Lower leg skin (tissue), 3 donors: ENCODE measurements around the gene PRDM2.

Experiments used
- POLR2A ChIP-seq, 2 donors: fragments of 450-650 bp; IDR thresholded peaks; one replicate each; pipeline ENCODE4 v1.6.1; 2016 to 2017; ENCODE audit warnings: antibody characterized with exemption in 2 of 2, mild to moderate bottlenecking in 1 of 2, moderate library complexity in 1 of 2
- TF ChIP-seq, protein P1 (sequence below), 3 donors: fragments of 450-650 bp; IDR thresholded peaks; one replicate each; pipeline ENCODE4 v1.5.1; 2016; ENCODE audit warnings: antibody characterized with exemption in 3 of 3, mild to moderate bottlenecking in 3 of 3, moderate library complexity in 2 of 3

DNA sequence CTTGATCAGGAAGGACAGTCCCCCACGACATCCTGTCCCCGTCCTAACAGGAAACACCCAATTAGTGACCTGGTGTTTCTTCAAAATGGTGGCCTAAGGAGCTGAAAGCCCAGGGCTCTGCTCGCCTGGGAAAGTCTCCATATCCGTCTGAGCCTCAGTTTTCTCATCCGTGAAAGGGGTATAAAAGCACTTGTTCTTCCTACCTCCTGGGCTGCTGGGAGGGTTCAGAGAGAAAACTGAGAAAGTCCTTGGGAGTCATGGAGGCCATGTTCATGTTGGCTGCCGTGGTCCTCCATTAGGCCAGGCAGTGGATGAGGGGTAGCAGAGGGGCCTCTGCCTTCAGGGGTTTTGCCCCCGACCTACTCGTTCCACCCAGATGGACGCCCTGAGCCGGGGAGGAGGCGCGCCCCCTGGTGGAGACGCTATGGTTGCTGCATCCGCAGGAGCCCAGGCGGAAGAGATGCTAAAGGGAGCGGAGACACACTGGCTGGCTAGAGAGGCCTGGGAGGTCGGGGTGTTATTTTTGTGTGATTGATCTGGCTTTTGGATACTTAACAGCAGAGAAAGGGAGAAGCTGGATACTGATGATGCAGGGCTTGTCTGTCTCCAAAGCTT, 113.5 kb downstream of the PRDM2 start:
- TF ChIP-seq, protein P1, sequence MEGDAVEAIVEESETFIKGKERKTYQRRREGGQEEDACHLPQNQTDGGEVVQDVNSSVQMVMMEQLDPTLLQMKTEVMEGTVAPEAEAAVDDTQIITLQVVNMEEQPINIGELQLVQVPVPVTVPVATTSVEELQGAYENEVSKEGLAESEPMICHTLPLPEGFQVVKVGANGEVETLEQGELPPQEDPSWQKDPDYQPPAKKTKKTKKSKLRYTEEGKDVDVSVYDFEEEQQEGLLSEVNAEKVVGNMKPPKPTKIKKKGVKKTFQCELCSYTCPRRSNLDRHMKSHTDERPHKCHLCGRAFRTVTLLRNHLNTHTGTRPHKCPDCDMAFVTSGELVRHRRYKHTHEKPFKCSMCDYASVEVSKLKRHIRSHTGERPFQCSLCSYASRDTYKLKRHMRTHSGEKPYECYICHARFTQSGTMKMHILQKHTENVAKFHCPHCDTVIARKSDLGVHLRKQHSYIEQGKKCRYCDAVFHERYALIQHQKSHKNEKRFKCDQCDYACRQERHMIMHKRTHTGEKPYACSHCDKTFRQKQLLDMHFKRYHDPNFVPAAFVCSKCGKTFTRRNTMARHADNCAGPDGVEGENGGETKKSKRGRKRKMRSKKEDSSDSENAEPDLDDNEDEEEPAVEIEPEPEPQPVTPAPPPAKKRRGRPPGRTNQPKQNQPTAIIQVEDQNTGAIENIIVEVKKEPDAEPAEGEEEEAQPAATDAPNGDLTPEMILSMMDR (IDR thresholded peaks at IDR 0.05) = no peak
- no peak for TF ChIP-seq POLR2A (IDR thresholded peaks at IDR 0.05)
